ENCODE data around the gene ACAD11. TPM values are rescaled to one million over a fixed set of nuclear protein-coding genes. Genes with fewer than 3 reads are reported as not detected.

The ACAD11 gene
- total RNA-seq, 1 experiment from 2014 or later, result 15.4 TPM

DNA sequence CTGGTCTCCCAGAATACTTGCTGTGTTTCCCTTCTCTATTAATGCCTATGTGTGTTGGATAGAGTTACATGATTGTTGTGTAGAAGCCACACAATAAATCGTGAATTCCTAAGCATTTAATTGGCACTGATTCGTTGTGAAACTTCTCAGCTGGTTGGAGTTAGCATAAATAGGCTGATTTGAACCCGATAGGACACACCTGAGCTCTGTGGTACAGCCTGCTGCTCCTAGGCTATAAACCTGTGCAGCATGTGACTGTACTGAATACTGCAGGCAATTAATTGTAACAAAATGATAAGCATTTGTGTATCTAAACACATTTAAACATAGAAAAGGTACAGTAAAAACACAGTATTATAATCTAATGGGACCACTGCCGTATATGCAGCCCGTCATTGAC, 4.9 kb downstream of the ACAD11 start:
- CTCF ChIA-PET, result no interaction called here

DNA sequence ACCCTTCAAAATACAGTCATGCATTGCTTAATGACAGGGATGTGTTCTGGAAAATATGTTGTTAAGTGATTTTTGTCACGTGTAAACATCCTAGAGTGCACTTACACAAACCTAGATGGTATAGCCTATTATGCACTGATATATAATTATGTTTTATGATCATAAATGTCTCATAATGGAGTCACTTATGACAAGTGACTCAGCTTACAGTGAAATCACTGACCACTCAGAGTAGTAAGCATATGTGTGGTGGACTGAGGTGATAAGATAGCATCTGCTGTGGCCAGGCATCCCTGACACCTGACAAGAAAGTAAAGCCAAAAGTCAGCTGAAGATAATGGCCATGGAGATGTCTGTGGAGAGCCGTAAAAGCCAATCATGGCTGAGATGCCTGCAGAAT, 5.4 kb downstream of the ACAD11 start:
- no peak for ATAC-seq
- TF ChIP-seq POLR2AphosphoS5 (IDR thresholded peaks at IDR 0.05; ENCODE audit: low read depth, low read length), result no peak
- TF ChIP-seq SIN3A (IDR thresholded peaks at IDR 0.05; ENCODE audit: borderline replicate concordance, insufficient read depth, low read depth, low read length), result no peak
- CTCF ChIA-PET, result no interaction called here
- POLR2A ChIA-PET, result no interaction called here
- Histone ChIP-seq H3K36me3 (ENCODE audit: control insufficient read depth, insufficient read depth, low read length) (no peaks in the 10 kb centered on the region), H3K27me3 (ENCODE audit: control insufficient read depth, insufficient read depth, low read length) (no peaks in the 10 kb centered on the region), H3K9me3 (ENCODE audit: control insufficient read depth, insufficient read depth, low read depth, low read length) (no peaks in the 10 kb centered on the region), H3K27ac (ENCODE audit: low read length) (no peak overlapping the region), H3K4me1 (ENCODE audit: control insufficient read depth, insufficient read depth, low read length) (peaks cover 8% of the 10 kb centered on the region; the same call in 1 of the 2 replicates), H3K4me3 (ENCODE audit: low read depth in 2 of 2, low read length in 2 of 2) (no peak overlapping the region)
- in situ Hi-C loops (cut with HindIII; ENCODE audit: low pct_unique_long_range_greater_than_20kb, low sequenced_read_pairs), result no loop called here
- intact Hi-C loops (cut with micrococcal nuclease; ENCODE audit: unreplicated experiment), result no loop called here
- DNase-seq (ENCODE audit: low read depth, low spot score), result no peak
- no TSS peak for BruUV-seq (replicated peaks)

More for the DNA sequence above, 4.9 kb downstream of the ACAD11 start:
- H3K9me3 ChIP-seq (ENCODE audit: control insufficient read depth, insufficient read depth, low read depth, low read length), result no peaks in the 10 kb centered on the region
- H3K27me3 ChIP-seq (ENCODE audit: control insufficient read depth, insufficient read depth, low read length), result no peaks in the 10 kb centered on the region
- in situ Hi-C loops (cut with HindIII; ENCODE audit: low pct_unique_long_range_greater_than_20kb, low sequenced_read_pairs), result no loop called here
- ATAC-seq (no peak), DNase-seq (ENCODE audit: low read depth, low spot score) (no peak)
- no peaks in the 10 kb centered on the region for H3K36me3 ChIP-seq (ENCODE audit: control insufficient read depth, insufficient read depth, low read length)
- no peak for TF ChIP-seq POLR2AphosphoS5 (IDR thresholded peaks at IDR 0.05; ENCODE audit: low read depth, low read length)
- TF ChIP-seq, protein P1, sequence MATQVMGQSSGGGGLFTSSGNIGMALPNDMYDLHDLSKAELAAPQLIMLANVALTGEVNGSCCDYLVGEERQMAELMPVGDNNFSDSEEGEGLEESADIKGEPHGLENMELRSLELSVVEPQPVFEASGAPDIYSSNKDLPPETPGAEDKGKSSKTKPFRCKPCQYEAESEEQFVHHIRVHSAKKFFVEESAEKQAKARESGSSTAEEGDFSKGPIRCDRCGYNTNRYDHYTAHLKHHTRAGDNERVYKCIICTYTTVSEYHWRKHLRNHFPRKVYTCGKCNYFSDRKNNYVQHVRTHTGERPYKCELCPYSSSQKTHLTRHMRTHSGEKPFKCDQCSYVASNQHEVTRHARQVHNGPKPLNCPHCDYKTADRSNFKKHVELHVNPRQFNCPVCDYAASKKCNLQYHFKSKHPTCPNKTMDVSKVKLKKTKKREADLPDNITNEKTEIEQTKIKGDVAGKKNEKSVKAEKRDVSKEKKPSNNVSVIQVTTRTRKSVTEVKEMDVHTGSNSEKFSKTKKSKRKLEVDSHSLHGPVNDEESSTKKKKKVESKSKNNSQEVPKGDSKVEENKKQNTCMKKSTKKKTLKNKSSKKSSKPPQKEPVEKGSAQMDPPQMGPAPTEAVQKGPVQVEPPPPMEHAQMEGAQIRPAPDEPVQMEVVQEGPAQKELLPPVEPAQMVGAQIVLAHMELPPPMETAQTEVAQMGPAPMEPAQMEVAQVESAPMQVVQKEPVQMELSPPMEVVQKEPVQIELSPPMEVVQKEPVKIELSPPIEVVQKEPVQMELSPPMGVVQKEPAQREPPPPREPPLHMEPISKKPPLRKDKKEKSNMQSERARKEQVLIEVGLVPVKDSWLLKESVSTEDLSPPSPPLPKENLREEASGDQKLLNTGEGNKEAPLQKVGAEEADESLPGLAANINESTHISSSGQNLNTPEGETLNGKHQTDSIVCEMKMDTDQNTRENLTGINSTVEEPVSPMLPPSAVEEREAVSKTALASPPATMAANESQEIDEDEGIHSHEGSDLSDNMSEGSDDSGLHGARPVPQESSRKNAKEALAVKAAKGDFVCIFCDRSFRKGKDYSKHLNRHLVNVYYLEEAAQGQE (IDR thresholded peaks at IDR 0.05; ENCODE audit: insufficient read depth in 1 of 2, low read depth in 2 of 2, low read length in 1 of 2), result no peak
- TF ChIP-seq SIN3A (IDR thresholded peaks at IDR 0.05; ENCODE audit: borderline replicate concordance, insufficient read depth, low read depth, low read length), result no peak
- no peak for TF ChIP-seq CTCF (IDR thresholded peaks at IDR 0.05)
- no peak for TF ChIP-seq TCF7L2 (IDR thresholded peaks at IDR 0.05; ENCODE audit: low read depth, low read length)
- no peak overlapping the region for H3K27ac ChIP-seq (ENCODE audit: low read length)
- POLR2A ChIA-PET, result no interaction called here
- no TSS peak for BruUV-seq (replicated peaks)
- intact Hi-C loops (cut with micrococcal nuclease; ENCODE audit: unreplicated experiment), result no loop called here
- no peak overlapping the region for H3K4me3 ChIP-seq (ENCODE audit: low read depth in 2 of 2, low read length in 2 of 2)
- peaks cover 8% of the 10 kb centered on the region; the same call in 1 of the 2 replicates for H3K4me1 ChIP-seq (ENCODE audit: control insufficient read depth, insufficient read depth, low read length)

DNA sequence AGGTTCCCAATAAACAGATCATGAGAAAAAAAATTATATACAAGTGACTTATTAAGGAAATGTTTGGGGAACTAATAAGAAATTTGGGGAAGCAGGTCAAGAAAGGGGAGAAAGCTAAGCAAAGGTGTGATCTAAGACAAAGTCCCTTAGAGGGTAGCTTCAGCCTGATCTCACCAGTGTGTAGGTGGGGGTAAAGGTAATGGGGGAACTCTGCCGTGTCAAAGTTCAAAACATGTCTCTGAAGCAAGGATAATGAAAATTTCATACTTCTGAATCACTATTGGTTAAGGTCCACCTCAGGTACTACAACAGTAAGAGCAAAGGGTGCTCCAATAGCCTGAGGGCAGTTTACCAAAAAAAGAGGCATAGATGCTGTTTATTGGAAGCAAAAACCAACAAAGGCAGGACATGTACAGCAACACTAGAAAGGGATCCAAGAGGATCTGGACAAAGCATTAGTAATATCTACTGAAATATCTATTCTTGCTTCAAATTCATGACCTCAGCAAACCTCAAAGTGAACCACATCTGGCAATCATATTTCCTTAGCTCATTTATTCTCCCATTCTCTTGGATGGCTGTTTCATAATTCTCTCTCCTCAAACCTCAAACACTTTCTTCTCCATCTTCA, 6.9 kb downstream of the ACAD11 start:
- H3K4me3 ChIP-seq (ENCODE audit: low read depth in 2 of 2, low read length in 2 of 2), result no peak overlapping the region
- ChIA-PET POLR2A (no interaction called here), CTCF (no interaction called here)
- no peak overlapping the region for H3K27ac ChIP-seq (ENCODE audit: low read length)
- in situ Hi-C loops (cut with HindIII; ENCODE audit: low pct_unique_long_range_greater_than_20kb, low sequenced_read_pairs), result no loop called here
- H3K4me1 ChIP-seq (ENCODE audit: control insufficient read depth, insufficient read depth, low read length), result no peaks in the 10 kb centered on the region
- H3K9me3 ChIP-seq (ENCODE audit: control insufficient read depth, insufficient read depth, low read depth, low read length), result no peaks in the 10 kb centered on the region
- no peak for ATAC-seq
- no TSS peak for BruUV-seq (replicated peaks)
- intact Hi-C loops (cut with micrococcal nuclease; ENCODE audit: unreplicated experiment), result no loop called here
- H3K36me3 ChIP-seq (ENCODE audit: control insufficient read depth, insufficient read depth, low read length), result no peaks in the 10 kb centered on the region
- no peak for TF ChIP-seq TCF7L2 (IDR thresholded peaks at IDR 0.05; ENCODE audit: low read depth, low read length)
- no peak for TF ChIP-seq POLR2AphosphoS5 (IDR thresholded peaks at IDR 0.05; ENCODE audit: low read depth, low read length)
- TF ChIP-seq SIN3A (IDR thresholded peaks at IDR 0.05; ENCODE audit: borderline replicate concordance, insufficient read depth, low read depth, low read length), result no peak
- no peak for TF ChIP-seq CTCF (IDR thresholded peaks at IDR 0.05)
- TF ChIP-seq, protein P1 (IDR thresholded peaks at IDR 0.05; ENCODE audit: insufficient read depth in 1 of 2, low read depth in 2 of 2, low read length in 1 of 2), result no peak
- no peak for DNase-seq (ENCODE audit: low read depth, low spot score)
- H3K27me3 ChIP-seq (ENCODE audit: control insufficient read depth, insufficient read depth, low read length), result no peaks in the 10 kb centered on the region
